Hepatocyte (in vitro differentiated cells): ENCODE measurements around the gene GLT6D1.

Experiments
- EZH2 ChIP-seq: fragments of 200-600 bp; sonication (generic); IDR thresholded peaks from 2 replicates; pipeline ENCODE4 v1.6.1; 2016; ENCODE audit warnings: antibody characterized with exemption, mild to moderate bottlenecking, borderline replicate concordance
- EZH2phosphoT487 ChIP-seq: fragments of 200-600 bp; sonication (generic); IDR thresholded peaks from one replicate; pipeline ENCODE4 v1.6.1; 2018; ENCODE audit warnings: antibody characterized with exemption, mild to moderate bottlenecking, low read depth, moderate library complexity; ENCODE audit not compliant: unreplicated experiment, severe bottlenecking
- TF ChIP-seq, protein P1 (sequence below): fragments of 200-600 bp; sonication (generic); IDR thresholded peaks from 2 replicates; pipeline ENCODE4 v1.5.1; 2016; ENCODE audit warnings: antibody characterized with exemption, mild to moderate bottlenecking; ENCODE audit not compliant: poor library complexity

GRCh38 chr9:135641745-135642144 lies 2.4 kb upstream of the GLT6D1 start:
- TF ChIP-seq, protein P1, sequence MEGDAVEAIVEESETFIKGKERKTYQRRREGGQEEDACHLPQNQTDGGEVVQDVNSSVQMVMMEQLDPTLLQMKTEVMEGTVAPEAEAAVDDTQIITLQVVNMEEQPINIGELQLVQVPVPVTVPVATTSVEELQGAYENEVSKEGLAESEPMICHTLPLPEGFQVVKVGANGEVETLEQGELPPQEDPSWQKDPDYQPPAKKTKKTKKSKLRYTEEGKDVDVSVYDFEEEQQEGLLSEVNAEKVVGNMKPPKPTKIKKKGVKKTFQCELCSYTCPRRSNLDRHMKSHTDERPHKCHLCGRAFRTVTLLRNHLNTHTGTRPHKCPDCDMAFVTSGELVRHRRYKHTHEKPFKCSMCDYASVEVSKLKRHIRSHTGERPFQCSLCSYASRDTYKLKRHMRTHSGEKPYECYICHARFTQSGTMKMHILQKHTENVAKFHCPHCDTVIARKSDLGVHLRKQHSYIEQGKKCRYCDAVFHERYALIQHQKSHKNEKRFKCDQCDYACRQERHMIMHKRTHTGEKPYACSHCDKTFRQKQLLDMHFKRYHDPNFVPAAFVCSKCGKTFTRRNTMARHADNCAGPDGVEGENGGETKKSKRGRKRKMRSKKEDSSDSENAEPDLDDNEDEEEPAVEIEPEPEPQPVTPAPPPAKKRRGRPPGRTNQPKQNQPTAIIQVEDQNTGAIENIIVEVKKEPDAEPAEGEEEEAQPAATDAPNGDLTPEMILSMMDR, result no peak
- TF ChIP-seq EZH2, result no peak
- TF ChIP-seq EZH2phosphoT487, result no peak
